ENCODE measurements around the gene PLCH2.

The PLCH2 gene

DNA sequence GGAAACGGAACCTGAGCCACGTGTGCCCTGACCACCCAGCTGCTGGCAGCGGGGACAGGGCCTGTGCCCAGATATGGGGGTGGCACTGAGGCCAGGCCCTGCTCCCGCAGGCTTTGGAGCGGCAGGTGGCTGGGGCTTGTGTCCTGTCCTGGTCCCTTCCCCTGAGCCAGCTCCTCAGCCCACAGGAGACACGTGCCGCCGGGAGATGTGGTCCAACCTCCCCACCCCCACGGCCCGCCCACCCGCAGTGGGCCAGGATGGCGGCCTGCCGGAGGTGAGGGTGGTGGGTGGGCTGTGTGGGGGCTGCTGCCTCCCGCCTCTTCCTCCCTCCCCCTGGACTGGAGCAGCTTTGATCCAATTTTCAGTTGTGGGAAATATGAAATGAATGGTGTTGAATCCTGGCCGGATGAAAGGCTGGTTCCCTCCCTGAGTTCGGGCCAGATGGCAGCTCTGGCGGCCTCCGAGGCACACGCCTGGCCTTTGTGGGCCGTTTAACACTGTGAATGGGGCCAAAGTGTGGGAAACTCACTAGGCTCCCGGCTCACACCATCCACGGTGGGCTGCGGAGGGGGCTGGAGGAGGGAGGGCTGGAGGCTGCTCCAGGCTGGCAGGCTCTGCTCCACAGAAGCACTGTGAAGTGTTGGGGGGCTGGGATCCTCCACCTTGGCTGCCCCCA, 56.5 kb downstream of the PLCH2 start:
- DNase-seq = no peak

DNA sequence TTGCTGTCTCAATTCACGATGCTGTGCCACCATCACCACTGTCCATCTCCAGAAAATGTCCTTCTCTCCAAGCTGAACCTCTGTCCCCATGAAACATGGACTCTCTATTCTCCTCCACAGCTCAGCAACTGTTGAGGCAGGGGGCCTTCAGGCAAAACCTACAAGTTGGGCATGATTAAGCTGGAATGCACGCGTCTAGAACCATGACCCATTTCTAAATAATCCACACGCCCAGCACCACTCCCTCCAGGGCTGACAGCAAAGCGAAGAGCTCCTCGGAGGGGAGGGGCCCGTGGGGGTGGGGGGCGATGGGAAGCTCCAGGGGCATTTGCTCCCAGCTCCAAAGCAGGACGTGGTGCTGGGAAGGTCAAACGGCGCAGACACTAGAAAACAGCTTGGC, 57.3 kb downstream of the PLCH2 start:
- no peak for DNase-seq

DNA sequence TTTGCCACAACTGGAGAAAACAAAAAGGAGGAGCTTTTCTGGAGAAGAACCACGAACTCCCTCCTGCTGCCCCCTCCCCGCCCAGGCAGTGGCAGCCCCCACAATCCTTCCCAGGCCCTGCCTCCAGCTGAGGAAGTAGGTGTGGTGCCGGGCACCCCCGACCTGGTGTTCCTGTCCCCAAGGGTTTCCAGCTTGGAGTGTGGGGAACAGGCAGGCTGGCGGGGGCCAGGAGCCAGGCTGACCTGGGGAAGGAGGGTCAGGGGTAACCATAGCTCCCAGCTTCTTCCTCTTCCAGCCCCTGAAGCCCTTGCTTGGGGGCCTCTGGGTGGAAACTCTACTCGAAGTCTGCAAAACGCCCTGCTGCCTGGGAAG, 58.2 kb downstream of the PLCH2 start:
- DNase-seq = no peak

DNA sequence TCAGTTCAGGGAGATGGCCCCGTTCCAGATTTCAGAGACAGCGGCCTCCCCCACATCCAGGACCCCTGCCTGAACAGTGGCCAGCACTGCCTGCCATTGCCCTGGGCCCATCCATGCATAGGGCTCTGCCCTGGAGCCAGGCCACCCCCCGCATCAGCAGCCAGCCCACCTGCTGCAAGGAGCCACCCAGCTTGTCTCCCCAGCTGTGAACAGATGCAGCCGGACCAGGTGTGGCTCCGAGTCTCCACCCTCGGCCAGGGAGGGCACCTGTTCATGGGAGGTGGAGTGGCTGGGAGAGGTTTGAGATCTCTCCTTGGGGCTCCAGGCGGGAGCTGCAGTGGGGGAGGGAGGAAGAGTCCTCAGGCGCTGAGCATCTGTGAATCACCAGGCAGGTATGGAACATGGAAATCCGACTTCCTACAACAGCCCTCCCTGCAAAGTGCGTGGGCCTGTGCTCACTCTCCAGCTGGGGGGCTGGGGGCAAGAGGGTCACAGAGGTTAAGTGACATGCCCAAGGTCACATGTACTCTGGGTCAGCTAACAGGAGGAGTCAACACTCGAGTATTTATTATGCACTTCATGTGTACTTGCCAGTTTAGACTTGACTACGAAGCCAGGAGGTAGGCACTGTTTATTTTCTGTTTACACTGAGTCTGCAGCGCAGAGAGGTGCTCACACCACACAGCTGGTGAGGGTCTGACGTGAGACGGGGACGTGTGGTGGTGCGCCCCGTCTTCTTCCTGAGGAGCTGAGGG, 58.8 kb downstream of the PLCH2 start:
- no peak for DNase-seq

DNA sequence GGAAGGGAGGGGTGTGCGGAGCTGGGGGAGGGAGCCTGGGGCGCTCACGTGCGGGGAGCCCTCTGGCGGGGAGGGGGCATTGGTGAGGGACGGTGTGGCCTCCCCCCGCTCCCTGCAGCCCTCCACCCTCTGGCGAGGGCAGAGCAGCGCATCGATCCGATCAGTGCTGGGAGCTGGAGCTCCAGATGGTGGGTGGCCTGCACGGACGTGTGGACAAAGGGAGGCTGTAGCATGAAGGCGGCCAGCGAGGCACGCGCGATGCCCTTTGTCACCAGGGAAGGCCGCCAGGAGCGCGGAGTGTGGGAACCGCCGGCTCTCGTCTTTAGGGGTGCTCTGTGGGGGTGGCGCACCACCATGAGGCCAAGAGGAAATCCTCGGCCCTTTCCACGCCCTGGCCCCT, 59.4 kb downstream of the PLCH2 start:
- DNase-seq = no peak

DNA sequence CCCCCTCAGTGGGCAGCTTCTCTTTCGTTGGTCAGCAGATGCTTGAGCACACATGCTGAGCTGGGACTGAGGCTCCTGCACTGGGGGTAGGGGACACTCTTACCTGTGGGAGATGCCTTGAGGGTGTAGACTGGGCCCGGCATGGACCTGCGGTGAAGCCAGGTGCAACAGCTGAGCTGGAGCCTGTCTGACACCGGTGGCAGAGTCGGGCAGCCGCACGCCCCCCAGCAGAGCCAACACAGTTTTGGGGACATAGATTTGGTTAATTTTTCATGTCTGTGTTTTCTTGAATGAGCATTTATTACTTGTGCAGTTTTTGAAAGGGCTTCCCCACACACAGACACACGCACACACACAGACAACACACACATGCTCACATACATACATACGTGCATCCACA, 59.9 kb downstream of the PLCH2 start:
- no peak for DNase-seq

DNA sequence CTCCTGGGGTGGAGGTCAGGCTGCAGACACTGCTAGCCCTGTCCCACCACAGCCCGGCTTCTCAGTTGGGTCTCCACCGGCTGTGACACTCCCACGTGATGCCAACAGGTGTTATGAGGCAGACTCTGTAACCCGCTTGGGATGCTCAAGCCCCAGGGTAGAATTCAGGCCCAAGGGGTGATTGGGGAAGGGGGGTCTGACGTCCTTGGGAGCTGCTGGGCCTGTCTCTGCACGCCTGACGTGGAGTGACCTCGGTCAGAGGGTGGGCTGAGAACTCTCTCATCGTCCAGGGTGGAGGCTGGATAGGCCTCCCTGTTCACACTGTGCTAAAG, 61.7 kb downstream of the PLCH2 start:
- no peak for DNase-seq

DNA sequence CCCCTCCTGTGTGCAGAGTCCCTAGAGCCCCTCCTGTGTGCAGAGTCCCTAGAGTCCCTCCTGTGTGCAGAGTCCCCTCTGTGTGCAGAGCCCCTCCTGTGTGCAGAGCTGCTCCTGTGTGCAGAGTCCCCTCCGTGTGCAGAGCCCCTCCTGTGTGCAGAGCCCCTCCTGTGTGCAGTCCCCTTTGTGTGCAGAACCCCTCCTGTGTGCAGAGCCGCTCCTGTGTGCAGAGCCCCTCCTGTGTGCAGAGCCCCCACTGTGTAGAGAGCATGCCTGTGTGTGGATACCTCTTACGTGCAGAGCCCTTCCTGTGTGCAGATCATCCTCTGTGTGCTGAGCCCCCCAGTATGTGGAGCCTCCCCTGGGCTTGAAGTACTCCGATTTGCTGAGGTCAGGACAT, 62.3 kb downstream of the PLCH2 start:
- DNase-seq = no peak

DNA sequence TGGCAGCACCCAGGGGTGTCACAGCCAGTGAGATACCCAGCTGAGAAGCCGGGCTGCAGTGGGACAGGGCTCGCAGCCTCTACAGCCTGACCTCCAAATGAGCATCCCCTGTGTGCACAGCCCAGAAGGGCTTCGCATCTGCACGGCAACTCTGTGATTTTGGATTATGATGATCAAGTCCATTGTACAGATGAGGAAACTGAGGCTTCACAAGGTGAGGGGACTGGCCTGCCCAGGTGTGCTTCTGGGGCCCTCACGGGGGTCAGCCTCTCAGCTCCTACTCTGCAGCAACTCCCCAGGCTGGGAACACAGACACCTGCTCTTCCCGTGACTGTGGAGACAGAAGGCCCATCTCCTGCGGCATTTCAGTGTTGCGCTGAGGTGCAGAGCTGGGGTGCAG, 62.8 kb downstream of the PLCH2 start:
- no peak for DNase-seq

DNA sequence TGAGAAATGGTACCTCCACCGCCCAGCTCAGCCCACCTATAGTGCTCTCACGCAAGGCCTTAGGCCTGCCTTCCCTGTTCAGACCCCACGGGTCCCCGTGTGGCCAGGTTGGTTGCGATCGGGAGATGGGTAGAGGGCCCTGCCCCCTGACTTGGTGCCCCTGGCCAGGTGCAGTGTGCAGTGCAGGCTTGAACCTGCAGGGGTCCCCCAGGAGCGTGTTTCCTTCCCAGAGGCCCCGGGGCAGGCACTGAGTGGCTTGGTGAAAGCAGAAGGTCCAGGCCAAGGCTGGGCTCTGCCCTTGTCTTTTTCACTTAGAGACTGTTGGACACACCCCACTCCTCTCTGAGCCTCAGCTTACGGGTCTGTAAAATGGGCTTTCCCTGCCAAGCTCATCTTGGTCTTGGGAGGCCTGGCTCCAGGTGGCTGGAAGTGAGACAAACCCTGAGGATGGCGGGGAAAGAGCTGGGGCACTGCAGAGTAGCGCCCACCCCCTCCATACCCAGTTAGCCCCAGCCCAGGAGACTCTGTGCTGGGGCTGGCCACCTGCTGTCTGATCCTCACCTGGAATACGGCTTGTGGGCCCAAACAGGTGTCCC, 63.3 kb downstream of the PLCH2 start:
- no peak for DNase-seq

DNA sequence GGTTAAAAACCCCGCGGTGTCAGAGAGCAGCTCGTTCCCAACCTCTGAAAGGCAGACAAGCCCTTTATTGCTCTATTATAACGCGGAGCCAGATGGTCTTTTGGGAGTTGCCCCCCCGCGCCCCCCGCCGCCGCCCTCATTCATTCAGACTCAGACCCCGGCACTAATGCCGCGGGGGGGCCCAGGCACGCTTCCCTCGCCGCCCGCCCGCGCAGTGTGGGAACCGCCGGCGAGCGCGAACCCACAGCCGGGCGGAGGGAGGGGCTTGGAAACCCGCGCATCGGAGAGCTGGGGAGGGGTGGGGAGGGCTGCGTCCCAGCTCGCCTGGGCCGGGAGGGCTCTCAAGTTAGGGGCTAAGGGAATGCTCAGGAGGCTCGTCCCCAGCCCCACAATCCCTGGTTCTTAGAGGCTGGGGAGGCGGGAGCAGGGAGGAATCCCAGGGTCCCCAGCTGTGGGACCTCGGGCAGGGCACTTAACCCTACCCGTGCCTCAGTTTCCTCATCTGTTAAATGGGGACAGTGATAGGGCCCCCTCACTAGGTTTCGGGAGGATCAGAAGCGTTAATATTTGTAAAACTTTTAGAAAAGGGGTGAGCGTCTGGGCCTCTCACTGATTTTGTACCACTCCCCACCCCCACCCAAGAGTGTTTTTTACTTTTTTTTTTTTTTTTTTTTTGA, 64.9 kb downstream of the PLCH2 start:
- no peak for DNase-seq

DNA sequence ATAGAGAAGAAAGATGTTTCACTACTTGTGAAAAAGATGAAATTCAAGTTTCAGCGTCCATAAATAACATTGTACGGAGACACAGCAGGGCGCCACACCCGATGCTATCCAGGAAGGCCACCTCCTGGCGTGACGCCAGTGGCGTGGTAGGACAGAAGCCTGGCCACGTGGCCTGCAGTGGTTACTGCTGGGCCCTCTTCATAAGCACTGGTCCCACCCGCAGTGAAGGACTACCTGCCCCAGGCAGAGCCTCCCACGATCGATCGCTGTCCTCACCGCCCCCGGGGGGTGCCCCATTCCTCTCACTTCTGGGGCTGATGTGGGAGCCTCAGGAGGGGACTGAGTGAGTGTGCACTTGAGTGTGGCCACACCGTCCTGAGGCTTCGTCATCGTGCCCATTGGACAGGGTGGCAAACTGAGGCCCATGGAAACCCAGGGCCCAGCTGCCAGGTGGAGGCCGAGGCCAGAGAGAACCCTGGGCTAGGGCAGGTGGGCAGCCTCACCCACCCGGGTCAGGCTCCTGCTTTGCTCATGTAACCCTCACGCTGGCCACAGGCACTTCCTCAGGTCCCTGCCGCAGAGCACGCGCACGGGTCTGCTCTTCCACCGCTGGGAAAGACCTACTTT, 65.6 kb downstream of the PLCH2 start:
- no peak for DNase-seq

DNA sequence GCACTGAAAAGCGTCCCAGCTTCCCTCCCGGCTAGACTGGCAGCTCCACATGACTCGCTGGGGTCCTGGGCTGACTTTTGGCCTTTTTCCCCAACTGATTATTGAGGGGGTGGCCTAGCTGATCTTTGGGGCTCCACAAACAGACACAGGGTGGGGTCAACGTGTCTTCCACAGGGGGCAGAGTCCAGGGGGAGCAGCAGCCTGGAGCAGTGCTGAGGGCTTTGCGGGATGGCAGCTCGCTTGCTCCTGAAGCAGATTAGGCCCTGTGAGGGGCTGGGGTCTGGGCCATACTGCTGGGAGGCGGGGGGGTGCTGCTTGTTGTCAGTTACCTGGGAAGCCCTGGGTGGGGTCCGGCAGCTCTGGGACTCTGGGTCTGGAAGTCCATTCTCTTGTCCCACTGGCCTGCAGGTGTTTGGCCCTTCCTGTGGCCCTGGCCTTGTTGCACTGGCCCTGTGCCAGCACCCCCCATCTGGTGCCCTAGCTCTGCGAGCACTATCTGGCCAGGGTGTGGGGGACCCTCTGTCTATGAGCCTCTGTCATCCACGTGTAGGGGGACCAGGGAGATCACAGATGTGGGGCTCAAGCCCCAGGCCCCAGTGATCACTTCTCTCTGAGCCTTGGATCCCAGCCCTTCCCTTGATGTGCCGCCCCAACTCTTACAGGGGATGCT, 66.3 kb downstream of the PLCH2 start:
- no peak for DNase-seq

DNA sequence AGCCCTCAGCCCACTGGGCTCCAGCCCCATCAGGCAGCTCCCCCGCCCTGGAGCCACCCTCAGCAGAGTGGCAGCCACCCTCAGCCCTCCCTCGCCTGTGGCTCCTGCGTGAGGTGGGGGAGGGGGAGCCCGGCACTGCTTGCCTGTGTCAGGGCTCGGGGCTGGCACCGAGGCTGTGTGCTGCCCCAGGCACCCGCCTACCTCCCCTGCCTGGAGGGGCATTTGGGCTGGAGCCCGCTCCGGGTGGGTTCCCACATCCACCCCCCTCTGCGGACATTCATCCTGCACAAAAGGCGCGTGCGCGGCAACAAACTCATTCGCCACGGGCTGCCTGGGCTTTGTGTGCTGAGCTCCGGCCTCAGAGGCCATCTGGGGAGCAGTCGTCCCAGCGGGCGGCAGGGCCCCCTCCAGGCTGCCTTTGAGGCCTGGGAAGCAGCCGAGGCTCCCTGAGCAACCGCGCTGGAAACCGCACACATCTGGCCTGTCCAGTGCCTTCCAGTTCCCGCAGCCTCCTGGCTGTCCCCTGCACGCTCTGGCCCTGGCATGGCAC, 67.5 kb downstream of the PLCH2 start:
- DNase-seq = no peak

DNA sequence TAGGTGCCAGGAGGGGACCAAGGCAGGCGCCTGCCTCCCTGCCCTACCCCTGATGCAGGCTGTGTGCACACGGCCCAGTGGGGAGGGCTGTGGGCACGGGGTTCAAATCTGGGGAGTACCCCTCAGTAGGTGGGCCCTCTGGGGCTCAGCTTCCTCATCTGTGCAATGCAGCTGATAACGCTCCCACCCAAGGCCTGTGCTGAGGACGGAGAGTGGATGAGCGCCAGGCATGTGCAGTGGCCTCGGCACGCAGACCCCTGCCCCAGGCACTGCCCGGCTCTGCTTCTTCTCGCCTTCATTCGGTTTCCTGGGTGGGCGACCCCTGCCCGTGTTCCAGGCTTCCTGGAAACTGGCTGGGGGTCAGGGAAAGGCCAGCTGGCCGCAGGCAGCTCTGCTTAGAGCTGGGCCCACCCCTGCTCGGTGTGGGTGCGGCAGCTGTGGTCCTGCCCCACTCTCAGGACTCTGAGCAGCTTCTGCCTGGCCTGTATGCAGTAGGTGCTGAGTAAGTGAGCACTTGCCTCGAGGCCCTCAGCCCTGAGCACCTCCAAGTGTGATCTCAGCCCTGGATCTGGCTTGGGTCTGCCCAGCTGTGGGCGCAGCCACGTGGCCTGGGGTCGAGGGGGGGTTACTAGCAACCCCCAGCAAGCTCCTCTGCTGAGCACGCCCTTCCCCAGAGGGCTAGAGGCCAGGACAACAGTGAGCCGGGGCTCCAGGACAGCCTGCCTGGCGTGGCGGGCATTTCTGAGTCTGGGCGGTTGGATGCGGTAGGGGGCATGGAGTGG, 68.2 kb downstream of the PLCH2 start:
- peak; percentile 67 for DNase-seq

DNA sequence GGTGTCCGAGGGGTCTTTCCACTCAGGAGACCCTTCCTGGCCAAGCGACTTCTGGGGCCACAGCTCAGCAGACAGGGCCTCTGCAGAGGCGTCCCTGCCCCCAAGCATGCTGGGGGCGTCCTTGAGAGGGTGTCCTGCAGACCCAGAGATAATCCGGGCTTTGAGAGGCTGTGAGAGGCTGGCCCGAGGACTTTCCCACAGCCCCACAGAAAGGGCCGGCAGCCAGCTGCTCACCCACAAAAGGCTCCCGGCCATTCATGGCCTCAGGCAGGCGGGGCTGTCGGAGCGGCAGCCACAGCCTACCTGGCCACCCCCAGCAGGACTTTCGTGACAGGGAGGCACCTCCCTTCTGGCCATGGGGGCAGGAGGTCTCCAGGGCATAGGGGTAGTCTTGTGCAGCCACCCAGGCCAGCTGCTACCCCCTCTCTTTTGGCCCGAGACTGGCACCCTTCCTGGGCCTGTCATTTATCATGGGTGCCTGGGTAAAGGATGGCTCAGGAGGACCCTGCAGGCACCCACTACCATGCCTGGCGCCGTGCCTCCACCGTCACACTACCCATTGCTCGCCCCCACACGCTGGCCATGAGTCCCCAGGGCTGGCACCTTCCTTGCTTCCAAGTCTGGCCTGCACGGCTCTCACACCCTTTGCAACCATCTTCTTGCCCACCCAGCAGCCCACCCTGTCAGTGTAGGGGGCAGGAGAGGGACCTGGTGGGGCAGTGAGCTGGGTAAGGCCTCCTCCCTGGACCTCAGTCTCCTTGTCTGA, 69.0 kb downstream of the PLCH2 start:
- DNase-seq = no peak

DNA sequence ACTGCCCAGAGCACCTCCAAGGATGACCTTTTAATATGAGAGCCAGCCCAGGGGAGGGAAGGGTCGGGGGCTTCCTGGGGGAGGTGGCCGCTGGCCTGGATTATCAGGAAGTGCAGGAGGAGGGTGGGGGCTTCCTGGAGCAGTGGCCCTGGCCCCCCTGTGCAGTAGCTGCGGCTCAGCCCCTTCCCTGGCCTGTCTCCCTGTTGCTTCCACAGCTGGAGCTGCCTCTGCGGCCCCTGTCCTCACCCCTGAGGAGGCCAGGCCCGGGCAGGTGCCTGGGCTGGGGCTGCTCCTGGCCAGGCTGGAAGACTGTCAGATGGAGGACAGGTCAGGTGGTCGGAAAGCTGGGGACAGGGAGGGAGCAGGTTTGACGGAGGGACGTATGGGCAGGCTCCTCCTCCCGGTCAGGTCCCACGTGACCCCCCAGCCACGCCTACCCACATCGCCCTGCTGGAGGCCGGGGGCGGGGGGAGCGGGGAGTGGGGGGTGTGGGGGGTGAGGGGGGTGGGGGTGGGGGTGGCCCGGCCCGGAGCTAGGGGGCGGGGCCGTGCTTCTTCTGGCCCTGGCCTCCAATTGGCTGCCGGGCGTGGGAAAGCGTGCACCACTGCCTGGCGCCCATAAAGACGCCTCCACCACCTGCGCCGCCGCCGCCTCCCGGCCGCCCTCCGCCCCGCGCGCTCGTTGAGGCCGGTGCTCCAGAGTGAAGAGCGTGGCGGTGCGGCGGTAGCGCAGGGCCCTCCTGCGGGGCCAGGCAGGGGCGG, 69.8 kb downstream of the PLCH2 start:
- DNase-seq = peak; percentile 85

DNA sequence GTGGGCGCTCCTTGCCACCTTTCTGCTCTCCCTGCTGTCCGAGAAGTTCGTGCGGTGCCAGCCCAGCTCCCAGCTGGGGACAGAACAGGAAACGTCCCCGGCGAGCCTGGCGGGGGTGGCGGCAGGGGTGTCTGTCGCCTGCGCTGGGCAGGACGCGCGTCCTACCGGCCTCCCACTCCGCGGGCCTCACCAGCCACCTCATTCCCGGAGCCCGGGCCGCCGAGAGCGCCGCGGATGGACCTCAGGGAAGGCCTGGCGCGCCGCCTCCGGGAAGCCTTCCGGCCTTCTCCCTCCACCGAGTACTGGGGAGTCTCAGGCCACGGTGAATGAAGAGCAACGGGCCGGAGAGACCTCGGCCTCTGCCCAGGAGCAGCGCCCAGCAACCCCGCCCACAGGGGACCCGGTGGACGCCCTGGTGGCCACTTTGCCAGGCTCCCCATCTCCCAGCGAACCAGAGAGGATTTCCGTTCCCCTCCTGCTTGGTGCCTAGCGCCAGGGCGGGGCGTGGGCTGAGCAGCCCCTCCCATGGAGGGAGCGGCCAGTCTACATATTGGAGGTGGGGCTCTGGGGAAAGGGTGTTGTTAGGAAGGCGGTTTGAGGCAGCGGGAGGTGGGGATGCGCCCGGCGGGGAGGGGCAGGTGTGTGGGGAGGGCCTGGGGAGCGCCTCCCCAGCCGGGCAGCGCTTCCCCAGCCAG, 70.6 kb downstream of the PLCH2 start:
- peak; percentile 81 for DNase-seq

All from femur (tissue), 1 donor.